HG03342 (cell line): ENCODE data around the gene GTF3C1.
"Not testable (repeated sequence)": the region's sequence is repeated elsewhere in the genome, so short reads cannot be mapped to it uniquely, and the experiment has no call there.

ENCODE experiments used
- ATAC-seq: cut with Tn5 transposase; IDR thresholded peaks from one replicate; pipeline ENCODE4 v1.9.1; 2021; ENCODE audit warnings: mild to moderate bottlenecking, moderate library complexity; ENCODE audit not compliant: unreplicated experiment

Gene GTF3C1

DNA sequence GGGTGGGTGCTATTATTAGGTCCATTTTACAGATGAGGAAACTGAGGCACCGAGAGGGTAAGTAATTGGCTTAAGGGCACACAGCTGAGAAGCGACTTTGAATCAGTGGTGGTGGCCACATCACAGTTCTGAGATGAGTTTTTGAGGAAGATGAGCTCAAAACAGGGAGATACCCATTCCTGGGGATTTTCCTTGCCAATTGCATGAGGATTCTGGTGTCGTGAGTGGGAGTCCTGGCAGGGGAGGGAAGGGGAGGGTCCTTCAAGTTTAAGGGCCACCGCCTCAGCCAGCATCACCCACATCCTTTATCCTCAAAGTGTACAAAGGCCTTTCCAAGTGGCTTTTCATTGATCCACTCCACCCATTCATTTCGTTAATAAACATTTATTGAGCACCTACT is 102.4 kb downstream of the GTF3C1 start:
- no peak for ATAC-seq

- no peak for ATAC-seq
Observed at GRCh38 chr16:27446721-27447120, 103.0 kb downstream of the GTF3C1 start.

DNA sequence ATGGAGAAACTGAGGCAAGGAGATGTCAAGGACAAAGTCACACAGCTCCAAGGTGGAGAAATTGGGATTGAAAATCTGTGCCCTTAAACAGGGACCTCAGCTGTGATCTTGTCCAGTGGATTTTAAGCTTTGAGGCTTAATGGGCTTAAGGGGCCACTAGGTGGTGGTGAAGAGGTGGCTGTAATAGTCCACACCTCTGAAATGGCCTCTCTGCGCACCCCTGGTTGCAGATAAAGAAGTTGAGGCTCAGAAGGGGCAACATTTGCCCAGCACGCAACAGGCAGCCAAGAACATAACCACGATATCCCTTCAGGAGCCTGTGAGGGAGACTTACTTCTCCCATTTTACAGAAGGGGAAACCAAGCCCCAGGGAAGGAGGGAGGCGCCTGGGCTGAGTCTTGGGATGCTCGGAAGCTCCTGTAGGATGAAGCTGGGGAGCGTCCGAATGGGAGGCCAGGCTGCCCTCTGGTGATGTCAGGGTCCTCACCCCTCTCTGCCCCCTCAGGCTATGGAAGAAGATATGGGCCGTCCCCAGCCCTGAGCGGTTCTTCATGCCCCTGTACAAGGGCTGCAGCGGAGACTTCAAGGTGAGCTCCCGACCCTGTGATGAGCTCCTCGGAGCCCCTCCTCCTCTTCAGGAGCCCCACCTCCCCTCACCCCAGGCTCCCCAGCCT is 104.1 kb downstream of the GTF3C1 start:
- ATAC-seq = no peak

- no peak for ATAC-seq
Observed at GRCh38 chr16:27444470-27444869, 105.2 kb downstream of the GTF3C1 start.

DNA sequence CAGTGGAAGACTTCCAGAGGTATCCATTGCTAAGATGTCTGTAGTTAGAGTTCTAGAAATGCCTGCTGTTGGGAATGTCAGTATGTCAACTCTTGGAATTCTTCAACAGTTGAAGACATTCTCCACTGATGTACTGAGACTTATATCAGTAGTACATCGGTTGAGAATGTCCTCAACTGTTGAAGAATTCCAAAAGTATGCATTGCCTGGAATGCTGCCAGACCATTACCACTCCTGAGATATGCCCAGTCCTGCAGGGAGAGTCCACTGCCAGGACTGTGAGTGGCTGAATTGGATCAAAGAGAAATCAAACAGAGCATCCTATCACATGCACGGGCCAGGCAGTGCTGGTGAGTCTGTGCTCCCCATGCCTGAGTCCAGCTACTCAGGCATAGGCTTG is 105.7 kb downstream of the GTF3C1 start:
- no peak for ATAC-seq

- ATAC-seq = no peak
Observed at GRCh38 chr16:27441998-27442397, 107.7 kb downstream of the GTF3C1 start.

DNA sequence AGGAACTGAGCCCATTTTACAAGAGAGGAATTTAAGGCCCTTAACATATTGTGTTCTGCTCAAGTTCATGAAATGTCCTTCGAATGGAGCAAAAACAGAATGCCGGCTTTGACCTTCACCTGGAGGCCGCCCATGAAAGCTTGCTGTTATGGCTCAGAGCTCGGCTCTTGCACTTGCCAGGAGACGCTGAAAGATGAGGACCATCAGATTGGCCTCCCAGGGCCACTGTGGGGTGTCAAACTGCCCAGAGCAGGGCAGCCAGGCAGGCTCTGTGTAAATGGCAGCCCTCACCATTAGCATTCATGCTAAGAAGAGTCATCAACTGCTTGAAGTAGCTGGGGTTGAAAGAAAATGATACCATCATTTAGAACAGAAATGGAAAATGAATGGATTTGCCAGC is 108.4 kb downstream of the GTF3C1 start:
- ATAC-seq = no peak

- ATAC-seq = no peak
Observed at GRCh38 chr16:27439271-27440018, 110.3 kb downstream of the GTF3C1 start.

DNA sequence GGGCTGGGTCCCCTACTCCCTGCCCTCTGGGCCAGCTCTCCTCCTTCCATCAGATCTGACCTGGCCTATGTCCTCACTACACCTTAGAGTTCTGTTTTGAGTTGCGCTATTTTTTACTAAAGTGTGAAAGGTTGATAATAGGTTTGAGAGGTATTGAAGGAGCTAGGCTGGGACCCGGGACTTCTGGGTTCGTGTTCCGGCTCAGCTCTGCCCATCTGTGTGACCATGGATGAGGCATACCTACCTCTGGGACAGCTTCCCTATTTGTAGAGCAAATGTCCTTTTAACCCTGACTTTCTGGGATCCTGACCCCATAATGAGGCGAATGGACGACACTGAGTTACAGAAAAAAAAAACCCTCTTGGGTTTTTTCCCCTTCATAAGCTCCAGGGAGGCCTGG is 111.8 kb downstream of the GTF3C1 start:
- ATAC-seq = no peak

DNA sequence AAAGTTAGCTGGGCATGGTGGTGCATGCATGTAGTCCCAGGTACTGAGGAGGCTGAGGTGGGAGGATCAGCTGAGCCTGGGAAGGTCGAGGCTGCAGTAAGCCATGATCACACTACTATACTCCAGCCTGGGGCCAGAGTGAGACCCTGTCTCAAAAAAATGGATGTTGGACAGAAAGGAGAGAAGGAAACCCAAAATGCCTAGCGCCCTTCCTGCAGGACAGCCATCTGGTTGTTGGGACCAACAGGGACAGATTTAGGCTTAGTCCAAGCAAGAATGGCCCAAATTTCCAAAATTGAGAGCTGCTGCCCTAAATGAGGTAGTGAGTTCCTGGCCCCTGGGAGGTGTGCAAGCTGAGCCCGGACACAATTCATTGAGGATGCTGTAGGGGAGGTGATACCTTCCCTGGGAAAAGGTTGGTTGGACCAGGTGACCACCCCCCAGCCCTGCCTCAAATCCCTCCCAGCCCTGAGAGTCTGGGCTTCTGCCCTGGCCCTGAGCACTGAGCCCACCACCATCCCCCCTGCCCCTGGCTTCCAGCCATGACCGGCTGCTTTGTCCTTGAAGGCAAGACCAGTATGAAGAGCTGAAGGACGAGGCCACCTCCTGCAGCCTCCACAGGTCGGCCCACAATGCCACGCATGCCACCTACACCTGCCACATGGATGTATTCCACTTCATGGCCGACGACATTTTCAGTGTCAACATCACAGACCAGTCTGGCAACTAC is 112.6 kb downstream of the GTF3C1 start:
- no peak for ATAC-seq

DNA sequence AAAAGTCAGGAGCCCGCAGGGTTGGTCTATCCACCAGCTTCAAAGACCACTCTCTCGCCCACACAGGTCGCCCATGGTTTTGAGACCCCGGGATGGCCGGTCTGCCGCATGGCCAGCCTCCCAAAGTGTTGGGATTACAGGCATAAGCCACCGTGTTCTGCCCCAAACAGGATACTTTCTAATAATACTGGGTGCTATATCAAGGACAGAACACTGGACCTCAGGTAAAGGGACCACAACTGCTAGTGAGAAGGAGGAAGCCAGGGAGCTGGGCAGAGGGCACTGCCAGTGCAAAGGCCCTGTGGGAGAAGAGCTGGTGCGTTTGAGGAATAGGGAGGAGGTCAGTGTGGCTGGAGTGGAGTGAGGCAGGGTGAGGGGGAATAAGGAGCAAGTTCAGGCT is 113.6 kb downstream of the GTF3C1 start:
- no peak for ATAC-seq

DNA sequence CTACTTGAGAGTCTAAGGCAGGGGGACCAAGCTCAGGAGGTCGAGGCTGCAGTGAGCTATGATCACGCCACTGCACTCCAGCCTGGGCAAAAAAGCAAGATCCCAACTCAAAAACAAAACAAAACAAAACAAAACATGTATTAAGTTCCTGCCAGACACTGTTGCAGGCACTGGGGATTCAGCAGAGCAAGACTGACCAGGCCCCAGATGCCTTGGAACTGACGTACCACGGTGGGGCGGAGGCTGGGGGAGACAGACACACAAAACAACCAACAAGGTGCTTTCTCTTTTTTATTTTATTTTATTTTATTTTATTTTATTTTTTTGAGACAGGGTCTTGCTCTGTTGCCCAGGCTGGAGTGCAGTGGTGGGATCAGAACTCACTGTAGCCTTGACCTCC is 114.6 kb downstream of the GTF3C1 start:
- not testable (repeated sequence) for ATAC-seq

DNA sequence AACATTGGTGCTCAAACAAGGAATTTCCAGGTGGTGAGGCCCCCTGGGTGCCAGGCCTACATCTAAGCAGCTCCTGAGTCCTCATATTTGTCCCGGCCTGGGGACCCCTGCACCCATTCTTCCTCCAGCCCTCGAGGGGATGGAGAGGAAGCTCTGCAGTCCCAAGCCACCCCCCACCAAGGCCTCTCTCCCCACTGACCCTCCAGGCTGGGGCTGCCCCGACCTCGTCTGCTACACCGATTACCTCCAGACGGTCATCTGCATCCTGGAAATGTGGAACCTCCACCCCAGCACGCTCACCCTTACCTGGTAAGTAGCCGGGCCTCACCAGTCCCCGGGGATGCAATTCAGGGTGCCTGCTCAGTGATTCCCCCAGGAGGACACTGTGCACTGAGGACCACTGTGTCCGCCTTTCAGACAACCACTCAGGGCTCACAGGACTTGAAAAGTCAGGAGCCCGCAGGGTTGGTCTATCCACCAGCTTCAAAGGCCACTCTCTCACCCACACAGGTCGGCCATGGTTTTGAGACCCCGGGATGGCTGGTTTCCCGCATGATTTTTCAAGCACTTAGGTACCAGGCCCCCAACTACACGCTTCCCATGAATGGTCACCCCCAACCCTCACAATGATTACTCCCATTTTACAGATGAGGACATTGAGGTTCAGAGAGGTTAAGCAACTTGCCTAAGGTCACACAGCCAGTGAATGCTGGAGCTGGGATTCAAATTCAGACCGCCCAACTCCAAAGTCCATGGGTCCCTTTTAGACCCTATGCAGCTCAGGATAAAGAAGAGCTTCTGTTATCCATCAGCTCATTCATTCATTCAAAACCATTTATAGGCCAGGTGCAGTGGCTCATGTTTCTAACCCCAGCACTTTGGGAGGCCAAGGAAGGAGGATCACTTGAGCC is 115.3 kb downstream of the GTF3C1 start:
- no peak for ATAC-seq

DNA sequence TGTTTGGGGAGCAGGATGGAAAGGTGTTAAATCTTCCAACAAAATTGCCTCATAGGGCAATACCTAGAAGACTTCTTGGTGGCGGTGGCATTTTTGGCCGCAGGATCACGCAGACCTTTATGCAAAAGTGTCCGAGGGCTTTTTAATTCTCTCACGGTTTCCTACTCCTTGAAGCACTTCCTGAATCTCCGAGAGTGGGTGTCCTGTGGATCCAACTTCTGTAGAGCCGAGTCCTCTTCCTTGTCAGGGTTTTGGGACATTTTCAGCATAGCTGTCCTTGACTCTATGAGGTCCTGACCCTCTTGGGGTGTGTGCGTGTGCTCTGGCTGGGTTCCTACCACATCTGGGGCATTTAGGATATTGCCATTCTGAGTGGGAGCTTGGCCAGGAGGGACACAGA is 116.1 kb downstream of the GTF3C1 start:
- ATAC-seq = no peak

GRCh38 chr16:27433191-27433590 is 116.5 kb downstream of the GTF3C1 start:
- ATAC-seq = not testable (repeated sequence)

DNA sequence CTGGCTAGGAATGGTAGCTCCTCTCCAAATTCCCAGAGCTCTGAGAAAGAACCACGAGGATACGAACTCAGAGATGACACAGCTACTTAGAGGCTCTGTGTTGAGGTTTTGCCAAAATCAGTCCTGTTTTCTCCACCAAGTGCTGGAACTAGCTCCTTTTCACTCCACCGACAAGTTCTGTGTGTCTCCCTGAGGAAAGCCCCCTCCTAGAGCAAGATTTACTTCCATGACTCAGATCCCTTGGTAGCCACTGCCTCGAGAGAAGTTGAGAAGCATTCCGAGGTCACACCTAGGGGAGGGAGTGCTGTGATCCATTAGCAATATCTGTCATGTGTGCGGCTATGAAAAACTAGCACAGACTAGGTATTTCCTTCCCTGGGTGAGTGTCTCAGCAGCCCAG is 117.2 kb downstream of the GTF3C1 start:
- no peak for ATAC-seq

DNA sequence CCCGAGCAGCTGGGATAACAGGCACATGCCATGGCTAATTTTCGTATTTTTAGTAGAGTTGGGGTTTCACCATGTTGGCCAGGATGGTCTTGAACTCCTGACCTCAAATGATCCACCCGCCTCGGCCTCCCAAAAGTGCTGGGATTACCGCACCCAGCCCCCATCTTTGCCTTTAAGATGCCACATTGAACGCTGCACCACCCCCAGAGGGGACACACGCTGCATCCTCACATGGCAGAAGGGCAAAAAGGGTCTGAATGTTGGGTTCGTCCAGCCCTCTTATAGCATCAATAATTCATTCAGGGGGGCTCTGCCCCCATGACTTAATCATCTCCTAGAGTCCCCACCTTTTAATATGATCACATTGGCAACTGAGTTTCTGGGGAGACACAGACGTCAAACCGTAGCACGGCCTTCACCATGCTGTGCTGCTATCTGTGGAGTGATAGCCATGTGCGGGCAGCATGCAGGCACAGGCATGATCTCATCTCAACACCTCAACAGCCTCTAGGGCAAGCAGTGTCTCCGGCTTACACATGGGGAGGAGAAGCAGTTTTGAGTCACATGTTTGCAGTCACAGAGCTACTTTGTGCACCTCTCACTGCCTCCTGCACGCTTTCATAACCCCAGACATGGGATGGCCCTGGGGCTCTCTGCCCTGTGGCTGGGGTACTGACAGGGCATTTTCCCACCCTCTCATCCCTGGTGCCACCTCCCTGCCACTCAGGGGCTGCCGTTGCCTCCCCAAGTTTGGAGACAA is 117.8 kb downstream of the GTF3C1 start:
- ATAC-seq = no peak

DNA sequence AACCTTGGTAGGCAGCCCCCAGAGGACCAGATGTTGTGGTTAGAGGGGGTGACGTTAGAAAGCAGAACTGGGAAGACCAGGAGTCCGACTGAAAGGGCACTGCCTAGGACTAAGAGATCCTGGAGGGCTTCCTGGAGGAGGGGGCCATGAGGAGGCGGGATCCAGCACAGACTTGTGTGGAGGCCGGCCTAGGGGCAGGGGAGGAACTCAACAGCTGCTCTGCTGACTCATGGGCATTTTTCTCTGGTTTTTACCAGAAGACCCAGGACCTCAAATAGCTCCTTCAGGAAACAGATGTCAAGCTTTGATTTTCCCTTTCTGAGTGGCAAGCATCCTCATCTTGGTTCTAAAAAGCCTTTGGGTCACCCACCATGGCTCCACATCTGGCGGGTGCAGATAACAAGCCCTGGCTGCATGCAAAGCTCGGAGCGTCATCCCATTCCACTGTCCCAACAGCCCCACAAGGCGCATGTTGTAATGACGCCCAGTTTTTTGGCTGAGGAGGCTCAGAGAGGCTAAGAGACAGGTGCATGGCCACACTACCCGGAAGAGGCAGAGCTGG is 118.7 kb downstream of the GTF3C1 start:
- ATAC-seq = no peak

- no peak for ATAC-seq
Observed at GRCh38 chr16:27430512-27430911, 119.2 kb downstream of the GTF3C1 start.

- no peak for ATAC-seq
Observed at GRCh38 chr16:27429981-27430441, 119.7 kb downstream of the GTF3C1 start.
